Ammon's horn (tissue), 1 donor: Measurements from ENCODE around the gene ELK3.
A peak's percentile ranks its signal among the peaks of the same experiment; 100 is the strongest.

Experiments used
- DNase-seq: peaks from one replicate; pipeline ENCODE4 v3.0.0-alpha.2; 2016; ENCODE audit warnings: low spot score

The ELK3 gene

DNA sequence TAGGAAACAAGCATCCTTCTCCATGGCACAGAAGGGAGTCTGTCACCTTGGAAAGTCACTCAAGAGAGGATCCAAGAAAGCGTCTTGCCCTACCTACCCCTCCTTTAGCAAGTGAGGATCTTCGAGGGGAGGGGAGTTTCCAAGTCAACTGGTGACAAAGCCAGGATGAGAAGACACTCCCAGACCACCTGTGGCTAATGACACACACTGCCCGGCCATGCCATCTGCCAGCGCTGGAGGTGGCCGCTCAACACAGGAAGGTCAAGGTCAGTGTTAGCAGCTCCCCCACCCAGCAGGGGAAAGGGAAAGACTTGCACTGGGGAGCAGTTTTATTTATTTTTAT lies 41.3 kb downstream of the ELK3 start:
- no peak for DNase-seq

DNA sequence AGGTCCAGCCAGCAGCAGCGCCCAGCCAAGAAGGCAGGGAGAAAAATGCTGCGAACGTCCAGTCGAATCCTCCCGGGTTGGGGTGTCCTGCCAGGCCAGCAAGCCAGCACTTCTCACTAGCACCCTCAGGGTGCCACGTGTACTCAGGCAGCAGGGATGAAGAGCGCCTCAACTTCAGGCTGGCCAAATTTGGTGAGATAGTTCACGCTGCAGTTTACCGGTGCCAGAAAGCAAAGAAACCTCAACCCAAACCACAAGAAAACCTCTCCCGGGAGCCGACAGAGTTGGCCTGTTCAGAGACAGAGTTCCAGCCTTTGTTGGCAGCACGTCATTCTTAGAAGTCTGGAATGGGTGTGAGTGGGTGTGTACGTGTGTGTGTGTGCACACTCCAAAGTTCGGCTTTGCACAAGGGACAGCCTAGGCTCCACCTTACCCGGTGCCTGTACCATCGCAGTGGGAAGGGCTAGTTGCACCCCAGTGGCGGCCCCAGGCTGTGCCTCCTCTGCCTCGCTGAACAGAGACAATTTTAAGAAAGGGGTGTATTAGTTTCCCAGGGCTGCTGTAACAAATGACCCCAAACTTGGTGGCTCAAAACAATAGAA lies 42.1 kb downstream of the ELK3 start:
- DNase-seq, result no peak

DNA sequence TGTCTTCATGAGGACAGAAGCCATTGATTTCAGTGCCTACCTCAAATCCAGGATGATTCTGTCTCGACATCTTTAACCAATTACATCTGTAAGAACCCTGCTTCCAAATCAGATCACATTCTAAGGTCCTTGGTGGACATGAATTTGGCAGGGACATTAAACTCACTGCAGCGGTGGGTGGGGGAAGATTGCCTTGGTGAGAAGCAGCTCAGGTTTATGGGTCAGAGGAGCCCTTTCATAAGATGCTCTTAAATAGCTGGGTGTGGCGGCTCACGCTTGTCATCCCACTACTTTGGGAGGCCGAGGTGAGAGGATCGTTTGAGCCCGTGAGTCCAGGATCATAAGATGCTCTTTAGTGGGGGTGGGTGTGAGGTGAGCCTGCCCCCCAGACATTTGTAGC lies 42.9 kb downstream of the ELK3 start:
- no peak for DNase-seq

- DNase-seq, result no peak
Measured at GRCh38 chr12:96237465-96238077, 43.4 kb downstream of the ELK3 start.

DNA sequence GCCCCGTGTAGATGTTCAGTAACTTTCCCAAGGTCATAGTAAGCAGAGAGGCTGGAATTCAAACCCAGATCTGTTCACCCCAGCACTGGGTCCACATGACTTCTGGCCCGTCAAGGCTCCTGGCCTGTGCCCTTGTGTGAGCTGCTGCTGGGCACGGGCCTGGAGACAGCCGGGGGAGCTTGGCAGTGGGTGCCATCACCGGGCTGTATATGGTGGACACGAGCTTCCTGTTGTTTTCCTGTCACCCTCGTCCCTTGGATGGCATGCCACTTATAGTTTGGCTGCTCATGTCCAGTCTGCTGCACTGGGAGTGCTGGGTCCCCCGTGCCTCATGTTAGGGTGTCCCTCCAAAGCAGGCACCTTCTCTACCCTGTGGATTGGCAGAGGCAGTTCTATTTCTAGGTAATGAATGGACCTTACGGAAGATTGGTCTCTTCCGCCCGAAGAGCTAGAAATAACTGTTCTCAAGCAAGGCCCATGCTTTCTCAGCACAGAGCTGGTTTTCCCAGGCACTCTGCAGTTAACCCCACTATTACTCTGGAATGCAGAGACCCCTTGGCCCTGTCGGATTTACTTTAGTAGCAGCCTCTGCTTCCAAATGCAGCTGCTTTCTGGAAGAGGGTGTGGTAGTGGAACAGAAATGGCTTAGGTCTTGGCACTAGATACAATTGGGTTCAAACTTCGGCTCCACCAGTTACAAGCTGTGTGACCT lies 44.3 kb downstream of the ELK3 start:
- DNase-seq, result no peak

GRCh38 chr12:96239711-96240635 lies 45.8 kb downstream of the ELK3 start:
- no peak for DNase-seq

DNA sequence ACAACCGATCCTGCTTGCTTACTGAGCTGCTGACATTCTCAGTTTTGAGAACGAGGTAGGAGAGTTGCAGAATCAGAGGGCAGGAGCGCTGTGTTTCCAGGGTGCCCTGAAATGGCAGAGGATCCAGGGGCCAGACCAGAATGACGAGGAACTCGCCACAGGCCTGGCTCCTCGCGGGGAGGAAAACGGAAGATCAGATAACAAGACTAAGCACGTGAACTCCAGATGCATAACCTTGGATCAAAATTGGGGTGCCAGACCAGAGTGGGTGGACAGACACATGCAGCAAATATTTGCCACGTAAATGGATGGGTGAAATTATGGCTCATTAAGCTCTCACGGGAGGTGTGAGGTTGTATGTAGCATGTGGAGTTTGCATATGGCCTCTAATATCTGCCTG lies 46.5 kb downstream of the ELK3 start:
- DNase-seq, result no peak

DNA sequence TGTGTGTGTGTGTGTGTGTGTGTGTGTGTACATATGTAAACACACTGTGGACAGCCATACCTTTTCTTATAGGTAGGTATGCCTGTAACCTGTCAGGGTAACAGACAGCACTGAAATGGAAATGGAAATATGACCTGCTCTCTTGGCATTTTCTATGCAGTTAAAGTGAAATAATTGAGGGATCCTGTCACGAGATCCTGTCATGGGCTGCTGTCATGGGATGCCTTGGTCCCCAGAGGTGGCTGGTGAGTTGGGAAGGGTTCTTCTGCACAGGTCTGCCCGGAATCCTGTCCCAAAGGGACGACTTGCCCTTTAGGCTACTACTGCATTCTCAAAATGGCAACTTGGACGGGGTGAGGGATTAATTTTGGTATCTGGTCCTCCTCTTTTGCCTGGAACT lies 47.3 kb downstream of the ELK3 start:
- no peak for DNase-seq

- peak; percentile 74 for DNase-seq
Measured at GRCh38 chr12:96241846-96242256, 47.7 kb downstream of the ELK3 start.

DNA sequence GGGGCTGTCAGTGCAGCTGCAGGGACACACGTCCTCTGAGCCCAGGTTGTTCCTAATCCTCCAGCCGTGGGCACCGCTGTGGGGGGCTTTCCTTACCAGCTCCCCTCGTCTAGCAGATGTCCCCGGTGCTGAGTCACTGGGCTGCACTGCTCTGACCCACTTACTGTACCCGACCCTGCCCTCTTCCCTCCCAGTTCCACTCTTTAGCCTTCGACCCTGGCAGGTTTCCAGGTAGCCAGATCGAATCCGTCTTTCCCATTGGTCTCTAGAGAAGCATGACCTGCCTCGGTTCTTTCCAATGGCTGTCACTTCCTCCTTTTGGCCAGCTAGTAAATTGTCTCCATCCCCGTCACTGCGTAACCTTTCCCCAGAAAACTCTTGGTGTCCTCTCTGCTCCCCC lies 48.4 kb downstream of the ELK3 start:
- no peak for DNase-seq

GRCh38 chr12:96244826-96245225 lies 50.7 kb downstream of the ELK3 start:
- DNase-seq, result no peak

DNA sequence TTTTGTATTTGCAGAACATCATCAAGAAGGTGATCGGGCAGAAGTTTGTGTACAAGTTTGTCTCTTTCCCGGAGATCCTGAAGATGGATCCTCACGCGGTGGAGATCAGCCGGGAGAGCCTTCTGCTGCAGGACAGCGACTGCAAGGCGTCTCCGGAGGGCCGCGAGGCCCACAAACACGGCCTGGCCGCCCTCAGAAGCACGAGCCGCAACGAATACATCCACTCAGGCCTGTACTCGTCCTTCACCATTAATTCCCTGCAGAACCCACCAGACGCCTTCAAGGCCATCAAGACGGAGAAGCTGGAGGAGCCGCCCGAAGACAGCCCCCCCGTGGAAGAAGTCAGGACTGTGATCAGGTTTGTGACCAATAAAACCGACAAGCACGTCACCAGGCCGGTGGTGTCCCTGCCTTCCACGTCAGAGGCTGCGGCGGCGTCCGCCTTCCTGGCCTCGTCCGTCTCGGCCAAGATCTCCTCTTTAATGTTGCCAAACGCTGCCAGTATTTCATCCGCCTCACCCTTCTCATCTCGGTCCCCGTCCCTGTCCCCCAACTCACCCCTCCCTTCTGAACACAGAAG lies 52.8 kb downstream of the ELK3 start:
- DNase-seq, result no peak

- no peak for DNase-seq
Measured at GRCh38 chr12:96247563-96247962, 53.4 kb downstream of the ELK3 start.

DNA sequence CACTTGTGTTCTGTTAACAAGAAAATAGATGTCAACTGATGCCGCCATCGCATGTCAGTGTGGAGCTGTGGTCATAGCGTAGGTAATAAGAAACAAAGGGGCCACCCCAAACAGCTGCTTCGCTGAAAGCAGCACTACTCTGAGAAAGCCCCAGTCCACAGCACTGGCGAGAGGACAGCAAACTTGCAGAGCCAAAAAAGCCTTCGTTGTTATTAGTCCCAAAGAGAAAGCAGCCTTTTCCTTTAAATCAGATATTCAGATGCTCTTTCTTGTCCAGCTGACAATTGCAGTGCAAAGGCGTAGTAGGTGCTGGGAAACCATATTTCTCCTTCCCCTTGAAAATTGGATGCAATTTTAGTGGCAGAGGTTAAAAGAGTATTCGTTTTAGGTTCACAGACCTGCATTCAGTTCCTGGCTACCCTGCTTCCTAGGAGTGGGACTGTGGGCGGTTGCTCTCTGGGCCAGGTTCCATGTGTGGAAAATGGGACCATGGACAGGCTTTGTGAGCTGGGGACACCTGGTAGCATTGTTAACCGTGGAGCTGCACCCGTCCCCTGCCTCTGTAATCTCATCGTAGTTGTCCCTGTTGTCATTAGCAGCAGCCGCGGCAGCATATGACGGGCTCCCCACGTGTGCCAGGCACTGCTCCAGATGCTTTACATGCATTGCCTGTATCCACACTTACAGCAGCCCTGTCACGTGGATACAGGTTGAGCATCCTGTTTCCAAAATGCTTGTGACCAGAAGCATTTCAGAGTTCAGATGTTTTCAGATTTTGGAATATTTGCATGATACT lies 54.2 kb downstream of the ELK3 start:
- peak; percentile 67 for DNase-seq

- DNase-seq, result no peak
Measured at GRCh38 chr12:96249196-96250118, 55.3 kb downstream of the ELK3 start.

- no peak for DNase-seq
Measured at GRCh38 chr12:96250119-96250685, 56.0 kb downstream of the ELK3 start.

GRCh38 chr12:96255077-96255476 lies 60.9 kb downstream of the ELK3 start:
- DNase-seq, result peak; percentile 11

DNA sequence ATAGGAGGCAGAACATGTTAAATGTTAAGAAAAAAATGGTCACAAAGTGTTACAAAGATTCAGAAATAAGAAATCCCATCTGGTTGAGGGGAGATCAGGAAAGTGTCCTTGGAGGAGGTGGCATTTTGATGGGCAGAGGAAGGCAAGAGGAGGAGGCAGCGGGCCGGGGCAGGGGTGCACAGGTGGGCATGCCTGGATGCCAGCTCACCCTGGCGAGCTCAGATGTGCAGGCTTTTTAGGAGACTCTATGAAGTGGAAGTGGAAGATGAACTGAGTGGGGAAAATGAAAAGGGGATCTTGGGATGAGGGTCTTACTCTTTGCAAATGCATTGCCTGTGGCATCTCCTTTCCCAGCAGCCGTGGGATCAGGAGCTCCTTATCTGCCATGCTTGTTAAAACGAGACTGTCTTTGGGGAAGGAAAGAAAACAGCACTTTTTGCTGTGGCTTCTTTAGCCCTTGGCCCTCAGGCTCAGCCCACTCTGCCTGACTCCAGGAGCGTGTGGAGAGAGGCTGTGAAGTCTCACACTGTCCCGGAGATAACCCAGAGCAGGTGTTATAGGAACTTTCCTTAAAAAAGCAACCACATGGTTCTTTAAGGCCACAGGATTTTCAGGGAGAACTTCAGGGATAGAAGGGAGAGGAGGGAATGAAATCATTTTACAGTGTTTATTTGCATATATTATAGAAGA lies 62.6 kb downstream of the ELK3 start:
- DNase-seq, result no peak

- no peak for DNase-seq
Measured at GRCh38 chr12:96257550-96258103, 63.5 kb downstream of the ELK3 start.
